ENCODE results near the gene AMOT.

DNA sequence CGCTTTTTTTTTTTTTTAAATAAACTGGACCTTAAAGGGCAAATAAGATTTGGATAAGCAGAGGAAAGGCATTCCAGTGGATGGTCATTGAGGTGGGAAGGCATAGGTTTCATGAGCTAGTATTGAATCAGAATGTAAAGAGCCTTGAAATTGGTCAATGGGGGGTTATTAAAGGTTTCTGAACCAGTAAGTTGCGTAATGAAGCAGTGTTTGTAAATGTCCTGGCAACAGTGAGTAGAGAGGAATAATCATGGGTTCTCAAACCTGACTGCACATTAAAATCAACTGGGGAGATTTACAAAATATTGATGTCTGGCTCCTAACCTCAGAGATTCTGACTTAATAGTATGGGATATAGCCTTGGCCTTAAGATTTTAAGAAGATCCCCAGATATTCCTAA, 23.2 kb upstream of the AMOT start:
- TF ChIP-seq POLR2A (IDR thresholded peaks at IDR 0.05) (no peak), CTCF (IDR thresholded peaks at IDR 0.05) (no peak)
